T-helper 1 cell treated with Interleukin-12 subunit alpha and Interleukin-12 subunit beta and Interleukin-4 antibody, amounts not matched to agents 30 ng/mL and 1 ng/mL, for 36 hours (primary cell): ENCODE data around the gene EPS8. TPM values are rescaled to one million over a fixed set of nuclear protein-coding genes. Genes with fewer than 3 reads are reported as not detected.
"Not testable (repeated sequence)": the region's sequence is repeated elsewhere in the genome, so short reads cannot be mapped to it uniquely, and the experiment has no call there.

Source experiments
- intact Hi-C: fragments of 100-400 bp; cut with micrococcal nuclease; formaldehyde crosslinking; loops from one replicate; pipeline ENCODE4 v1.15.1; 2024
- total RNA-seq: library from RNA; stranded (reverse); gene quantifications from 2 replicates; pipeline ENCODE4 v1.2.3, GENCODE V29; 2022

The EPS8 gene
- total RNA-seq, 1 donor from 2014 or later, result 0.61 TPM

- intact Hi-C loops, result no loop called here
These were observed 126.7 kb downstream of the EPS8 start for GRCh38 chr12:15662303-15662980.

- intact Hi-C loops, result no loop called here
These were observed 137.8 kb downstream of the EPS8 start for GRCh38 chr12:15651371-15651770.

GRCh38 chr12:15650399-15651128, 138.6 kb downstream of the EPS8 start:
- intact Hi-C loops, result no loop called here

- intact Hi-C loops, result no loop called here
These were observed 139.8 kb downstream of the EPS8 start for GRCh38 chr12:15649347-15649746.

GRCh38 chr12:15648558-15648957, 140.6 kb downstream of the EPS8 start:
- intact Hi-C loops, result no loop called here

- intact Hi-C loops, result no loop called here
These were observed 142.6 kb downstream of the EPS8 start for GRCh38 chr12:15646581-15646980.

- intact Hi-C loops, result no loop called here
These were observed 144.5 kb downstream of the EPS8 start for GRCh38 chr12:15644700-15645099.

GRCh38 chr12:15638231-15638630, 151.0 kb downstream of the EPS8 start:
- intact Hi-C loops, result no loop called here

GRCh38 chr12:15636060-15636890, 152.9 kb downstream of the EPS8 start:
- intact Hi-C loops, result no loop called here

- intact Hi-C loops, result no loop called here
These were observed 155.0 kb downstream of the EPS8 start for GRCh38 chr12:15634010-15634683.

GRCh38 chr12:15633201-15633600, 156.0 kb downstream of the EPS8 start:
- intact Hi-C loops, result no loop called here

- intact Hi-C loops, result no loop called here
These were observed 156.5 kb downstream of the EPS8 start for GRCh38 chr12:15632708-15633107.

GRCh38 chr12:15631007-15631715, 158.0 kb downstream of the EPS8 start:
- intact Hi-C loops, result no loop called here

- intact Hi-C loops, result no loop called here
These were observed 159.4 kb downstream of the EPS8 start for GRCh38 chr12:15629761-15630160.

- intact Hi-C loops, result no loop called here
These were observed 160.1 kb downstream of the EPS8 start for GRCh38 chr12:15629108-15629507.

- intact Hi-C loops, result no loop called here
These were observed 160.9 kb downstream of the EPS8 start for GRCh38 chr12:15627995-15628945.

- intact Hi-C loops, result no loop called here
These were observed 164.1 kb downstream of the EPS8 start for GRCh38 chr12:15625075-15625474.

GRCh38 chr12:15620741-15621539, 168.2 kb downstream of the EPS8 start:
- intact Hi-C loops, result no loop called here

- intact Hi-C loops, result not testable (repeated sequence)
These were observed 172.7 kb downstream of the EPS8 start for GRCh38 chr12:15616495-15616894.
